Fibroblast of lung (primary cell): ENCODE data around the gene SCN5A. TPM values are rescaled to one million over a fixed set of nuclear protein-coding genes. Genes with fewer than 3 reads are reported as not detected.

ENCODE experiments used
- DNase-seq, 2 donors: peaks; one replicate each; pipeline versions ENCODE4 v3.0.0 to v3.0.0-alpha.2; 2010; ENCODE audit warnings: low read depth in 2 of 2
- H2AFZ ChIP-seq: 2 replicates; pipeline ENCODE4 v1.5.1; 2012; ENCODE audit warnings: low read length, control low read depth, inconsistent platforms
- H3K27ac ChIP-seq: 2 replicates; pipeline ENCODE4 v1.5.1; 2011; ENCODE audit warnings: low read length, control low read depth; ENCODE audit not compliant: insufficient read depth
- H3K27me3 ChIP-seq: 2 replicates; pipeline ENCODE4 v1.5.1; 2011; ENCODE audit warnings: mild to moderate bottlenecking, low read length; ENCODE audit not compliant: control insufficient read depth, insufficient read depth
- H3K36me3 ChIP-seq: 2 replicates; pipeline ENCODE4 v1.5.1; 2011; ENCODE audit warnings: low read length; ENCODE audit not compliant: control insufficient read depth, insufficient read depth
- H3K4me1 ChIP-seq: 2 replicates; pipeline ENCODE4 v1.5.1; 2011; ENCODE audit warnings: low read length; ENCODE audit not compliant: control insufficient read depth, insufficient read depth; ENCODE audit errors: extremely low read depth
- H3K4me2 ChIP-seq: 2 replicates; pipeline ENCODE4 v1.5.1; 2011; ENCODE audit warnings: low read length, control low read depth; ENCODE audit not compliant: insufficient read depth; ENCODE audit errors: extremely low read depth
- H3K4me3 ChIP-seq, 4 experiments: fragments of 200-600 bp in 1 of 4; sonication (generic) in 1 of 4; replicated peaks in 1 of 4; 2 replicates each; pipeline ENCODE4 v1.5.1; 2011 to 2016; ENCODE audit warnings: low read length in 4 of 4, low read depth in 3 of 4, mild to moderate bottlenecking in 3 of 4, control low read depth in 2 of 4, inconsistent platforms in 1 of 4, mixed read lengths in 1 of 4; ENCODE audit not compliant: insufficient read depth in 1 of 4; ENCODE audit errors: control extremely low read depth in 1 of 4
- H3K79me2 ChIP-seq: 2 replicates; pipeline ENCODE4 v1.5.1; 2012; ENCODE audit warnings: mild to moderate bottlenecking, low read length, inconsistent platforms; ENCODE audit not compliant: control insufficient read depth, insufficient read depth
- H3K9ac ChIP-seq: 2 replicates; pipeline ENCODE4 v1.5.1; 2011; ENCODE audit warnings: mild to moderate bottlenecking, low read length, control low read depth; ENCODE audit not compliant: insufficient read depth
- H3K9me3 ChIP-seq: 2 replicates; pipeline ENCODE4 v1.5.1; 2012; ENCODE audit warnings: low read depth, low read length; ENCODE audit not compliant: control insufficient read depth, insufficient read depth
- H4K20me1 ChIP-seq: 2 replicates; pipeline ENCODE4 v1.5.1; 2011; ENCODE audit warnings: low read length; ENCODE audit not compliant: control insufficient read depth, insufficient read depth; ENCODE audit errors: extremely low read depth
- CTCF ChIP-seq, 2 donors: IDR thresholded peaks in 1 of 2; conservative IDR thresholded peaks in 1 of 2; 1 replicate in 1 of 2; 2 replicates in 1 of 2; pipeline ENCODE4 v1.5.1; 2011 to 2012; ENCODE audit warnings: low read length in 2 of 2, control low read depth in 1 of 2, inconsistent platforms in 1 of 2, low read depth in 1 of 2, mild to moderate bottlenecking in 1 of 2
- EZH2 ChIP-seq: IDR thresholded peaks from 2 replicates; pipeline ENCODE4 v1.5.1; 2012; ENCODE audit warnings: low read length, control low read depth, mild to moderate bottlenecking; ENCODE audit errors: missing control alignments
- polyA plus RNA-seq, 2 donors: library from polyadenylated mRNA; depleted of rRNA in 1 of 2; stranded (reverse) in 1 of 2; unstranded in 1 of 2; fragments of >200 nt; gene quantifications; 2 replicates each; pipeline ENCODE4 v1.2.1, GENCODE V29; 2011 to 2012; ENCODE audit warnings: missing spikeins in 1 of 2
- total RNA-seq: library from RNA; depleted of rRNA; stranded (reverse); fragments of >200 nt; gene quantifications from 2 replicates; pipeline ENCODE4 v1.2.1, GENCODE V29; 2014

The SCN5A gene
- total and polyA plus RNA-seq, 2 donors (not counting 1 experiment from before 2014, with no cell fraction given) = 0.27 to 0.50 TPM

DNA sequence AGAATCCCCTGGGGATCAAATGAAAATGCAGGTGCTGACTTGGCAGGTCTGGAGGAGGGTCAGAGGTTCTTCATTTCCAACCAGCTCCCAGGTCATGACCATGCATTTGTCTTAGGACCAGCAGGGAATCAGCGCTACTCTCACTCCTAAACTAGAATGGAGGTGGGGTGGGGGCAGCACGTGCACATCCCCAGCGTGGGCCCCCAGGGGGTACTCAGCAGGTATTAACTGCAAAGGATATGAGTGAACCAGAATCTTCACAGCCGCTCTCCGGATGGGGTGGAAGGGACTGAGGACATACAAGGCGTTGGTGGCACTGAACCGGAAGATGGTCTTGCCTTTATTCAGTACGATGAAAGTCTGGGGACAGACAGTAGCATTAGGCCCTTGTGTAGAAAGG, 19.4 kb downstream of the SCN5A start:
- TF ChIP-seq EZH2 (no peak), CTCF (conservative IDR thresholded peaks at IDR 0.05 in 1 of 2, IDR thresholded peaks at IDR 0.05 in 1 of 2; ENCODE audit: low read depth in 1 of 2, low read length in 2 of 2) (no peak)
- Histone ChIP-seq H2AFZ (no peak overlapping the region), H3K4me3 (no peak overlapping the region), H3K79me2 (no peaks in the 10 kb centered on the region), H3K27ac (no peak overlapping the region), H3K4me2 (no peak overlapping the region), H3K9me3 (no peaks in the 10 kb centered on the region), H3K4me1 (no peaks in the 10 kb centered on the region), H3K9ac (no peak overlapping the region), H3K27me3 (no peaks in the 10 kb centered on the region), H3K36me3 (no peaks in the 10 kb centered on the region), H4K20me1 (no peaks in the 10 kb centered on the region)
- no peak for DNase-seq

DNA sequence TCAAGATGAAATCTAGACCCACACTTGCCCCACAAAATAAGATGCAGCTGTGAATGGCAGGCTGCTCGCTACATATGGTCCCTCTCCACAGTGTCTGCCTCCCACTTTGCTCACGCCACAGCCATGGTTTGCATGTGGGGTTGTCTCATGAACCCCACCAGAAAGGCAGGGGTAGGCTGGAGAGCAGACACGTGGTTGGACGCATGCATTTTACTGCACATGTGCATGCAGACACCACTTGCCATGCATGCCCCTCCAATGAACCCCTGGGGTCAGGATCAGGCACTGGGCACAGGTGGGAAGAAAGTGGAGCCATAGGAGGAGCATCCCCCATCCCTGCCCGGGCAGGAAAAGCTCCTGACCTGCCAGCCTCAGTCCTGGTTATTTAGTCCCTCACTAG, 20.7 kb downstream of the SCN5A start:
- no peak for DNase-seq

GRCh38 chr3:38627956-38628355, 21.5 kb downstream of the SCN5A start:
- Histone ChIP-seq H3K4me1 (no peaks in the 10 kb centered on the region), H2AFZ (no peak overlapping the region), H3K4me3 (no peak overlapping the region), H3K9me3 (no peaks in the 10 kb centered on the region), H3K27me3 (no peaks in the 10 kb centered on the region), H3K9ac (no peak overlapping the region), H3K79me2 (no peaks in the 10 kb centered on the region), H3K36me3 (no peaks in the 10 kb centered on the region), H4K20me1 (no peaks in the 10 kb centered on the region), H3K27ac (no peak overlapping the region), H3K4me2 (no peak overlapping the region)
- TF ChIP-seq CTCF (conservative IDR thresholded peaks at IDR 0.05 in 1 of 2, IDR thresholded peaks at IDR 0.05 in 1 of 2; ENCODE audit: low read depth in 1 of 2, low read length in 2 of 2) (peak; percentile 33 to 41), EZH2 (no peak)
- DNase-seq = no peak

More for the DNA sequence above, 20.7 kb downstream of the SCN5A start:
- Histone ChIP-seq H3K36me3 (no peaks in the 10 kb centered on the region), H3K4me1 (no peaks in the 10 kb centered on the region), H3K27ac (no peak overlapping the region), H3K27me3 (no peaks in the 10 kb centered on the region), H3K9me3 (no peaks in the 10 kb centered on the region), H3K9ac (no peak overlapping the region), H3K79me2 (no peaks in the 10 kb centered on the region), H3K4me2 (no peak overlapping the region), H2AFZ (no peak overlapping the region), H4K20me1 (no peaks in the 10 kb centered on the region), H3K4me3 (no peak overlapping the region)
- no peak for TF ChIP-seq EZH2
- no peak for TF ChIP-seq CTCF (conservative IDR thresholded peaks at IDR 0.05 in 1 of 2, IDR thresholded peaks at IDR 0.05 in 1 of 2; ENCODE audit: low read depth in 1 of 2, low read length in 2 of 2)
